AG08395 (cell line): ENCODE measurements around the gene JMJD1C.
"Not testable (repeated sequence)": the region's sequence is repeated elsewhere in the genome, so short reads cannot be mapped to it uniquely, and the experiment has no call there.

ENCODE experiments used
- DNase-seq: peaks from one replicate; pipeline ENCODE4 v3.0.0; 2012; ENCODE audit warnings: mixed read lengths, low spot score

The JMJD1C gene

GRCh38 chr10:63297941-63298340 lies 167.8 kb downstream of the JMJD1C start:
- no peak for DNase-seq

- no peak for DNase-seq
Measured at GRCh38 chr10:63294781-63295180, 171.0 kb downstream of the JMJD1C start.

GRCh38 chr10:63292847-63293246 lies 172.9 kb downstream of the JMJD1C start:
- DNase-seq = not testable (repeated sequence)

- DNase-seq = no peak
Measured at GRCh38 chr10:63288170-63288569, 177.6 kb downstream of the JMJD1C start.

GRCh38 chr10:63286754-63287264 lies 179.0 kb downstream of the JMJD1C start:
- no peak for DNase-seq

- no peak for DNase-seq
Measured at GRCh38 chr10:63286340-63286739, 179.4 kb downstream of the JMJD1C start.

- DNase-seq = not testable (repeated sequence)
Measured at GRCh38 chr10:63283901-63284300, 181.9 kb downstream of the JMJD1C start.

- DNase-seq = no peak
Measured at GRCh38 chr10:63283093-63283492, 182.7 kb downstream of the JMJD1C start.

GRCh38 chr10:63281967-63282366 lies 183.8 kb downstream of the JMJD1C start:
- no peak for DNase-seq

GRCh38 chr10:63280386-63280785 lies 185.4 kb downstream of the JMJD1C start:
- no peak for DNase-seq

GRCh38 chr10:63275094-63275493 lies 190.7 kb downstream of the JMJD1C start:
- DNase-seq = no peak

- DNase-seq = no peak
Measured at GRCh38 chr10:63273577-63273976, 192.2 kb downstream of the JMJD1C start.

GRCh38 chr10:63268798-63269503 lies 196.8 kb downstream of the JMJD1C start:
- peak; percentile 87 for DNase-seq

- DNase-seq = no peak
Measured at GRCh38 chr10:63268149-63268797, 197.5 kb downstream of the JMJD1C start.

GRCh38 chr10:63267414-63268148 lies 198.2 kb downstream of the JMJD1C start:
- peak; percentile 49 for DNase-seq

- DNase-seq = no peak
Measured at GRCh38 chr10:63266391-63267316, 199.1 kb downstream of the JMJD1C start.

- no peak for DNase-seq
Measured at GRCh38 chr10:63265683-63266235, 200.0 kb downstream of the JMJD1C start.

GRCh38 chr10:63265222-63265617 lies 200.6 kb downstream of the JMJD1C start:
- DNase-seq = peak; percentile 24

GRCh38 chr10:63264617-63265221 lies 201.1 kb downstream of the JMJD1C start:
- DNase-seq = no peak

- no peak for DNase-seq
Measured at GRCh38 chr10:63262430-63263073, 203.2 kb downstream of the JMJD1C start.
